K562 (cell line): Measurements from ENCODE around the gene FOS. TPM values are rescaled to one million over a fixed set of nuclear protein-coding genes. Genes with fewer than 3 reads are reported as not detected.

Experiments used
- ETS1 ChIP-seq: conservative IDR thresholded peaks from 2 replicates; pipeline ENCODE4 v1.6.1; 2011; ENCODE audit warnings: low read depth, mild to moderate bottlenecking, low read length; ENCODE audit not compliant: control insufficient read depth
- FIP1L1 ChIP-seq: fragments of 200-400 bp; formaldehyde crosslinking; IDR thresholded peaks from 2 replicates; pipeline ENCODE4 v1.6.1; 2018; ENCODE audit warnings: mild to moderate bottlenecking, low read depth, low read length; ENCODE audit not compliant: poor library complexity, severe bottlenecking
- FOXK2 ChIP-seq, 2 experiments: fragments of 450-650 bp; IDR thresholded peaks in 1 of 2; conservative IDR thresholded peaks in 1 of 2; 2 replicates each; pipeline ENCODE4 v1.6.1; 2016; ENCODE audit warnings: low read depth in 2 of 2, mild to moderate bottlenecking in 1 of 2
- MCM2 ChIP-seq: fragments of 450-650 bp; IDR thresholded peaks from 2 replicates; pipeline ENCODE4 v1.6.1; 2017; ENCODE audit warnings: low read depth, mild to moderate bottlenecking
- NRF1 ChIP-seq, 2 experiments: fragments of 450-650 bp; IDR thresholded peaks in 1 of 2; conservative IDR thresholded peaks in 1 of 2; 2 replicates each; pipeline ENCODE4 v1.6.1; 2014; ENCODE audit warnings: mild to moderate bottlenecking in 2 of 2
- PRPF4 ChIP-seq: fragments of 200-400 bp; formaldehyde crosslinking; IDR thresholded peaks from one replicate; pipeline ENCODE4 v1.6.1; 2017; ENCODE audit warnings: low read length, low read depth, mild to moderate bottlenecking; ENCODE audit not compliant: insufficient read depth, poor library complexity, severe bottlenecking
- RAD21 ChIP-seq, 2 experiments: fragments of 250-450 bp in 1 of 2; fragments of 450-650 bp in 1 of 2; sonication (Bioruptor Pico) in 1 of 2; formaldehyde crosslinking in 1 of 2; IDR thresholded peaks in 1 of 2; conservative IDR thresholded peaks in 1 of 2; 2 replicates each; pipeline versions ENCODE4 v1.4.0 to v1.8.0; 2020 to 2022; ENCODE audit warnings: mild to moderate bottlenecking in 2 of 2, moderate library complexity in 1 of 2
- RBFOX2 ChIP-seq: fragments of 200-400 bp; formaldehyde crosslinking; IDR thresholded peaks from 2 replicates; pipeline ENCODE4 v1.6.1; 2017; ENCODE audit warnings: low read depth, mild to moderate bottlenecking, low read length, moderate library complexity
- RBM22 ChIP-seq: fragments of 200-400 bp; formaldehyde crosslinking; IDR thresholded peaks from 2 replicates; pipeline ENCODE4 v1.6.1; 2018; ENCODE audit warnings: low read length, low read depth; ENCODE audit not compliant: poor library complexity, severe bottlenecking
- TFAP4 ChIP-seq: sonication (generic); formaldehyde crosslinking; IDR thresholded peaks from 2 replicates; pipeline ENCODE4 v1.8.0; 2022; ENCODE audit warnings: missing genetic modification reagents, mild to moderate bottlenecking, moderate library complexity, borderline replicate concordance
- ZBTB2 ChIP-seq: fragments of 450-650 bp; IDR thresholded peaks from 2 replicates; pipeline ENCODE4 v1.6.1; 2016; ENCODE audit warnings: antibody characterized with exemption
- ZNF699 ChIP-seq: fragments of 250-450 bp; sonication (Bioruptor Pico); IDR thresholded peaks from 2 replicates; pipeline ENCODE4 v1.8.0; 2021; ENCODE audit warnings: mild to moderate bottlenecking, moderate library complexity; ENCODE audit not compliant: insufficient replicate concordance
- ZZZ3 ChIP-seq: fragments of 450-650 bp; IDR thresholded peaks from 2 replicates; pipeline ENCODE4 v1.6.1; 2016; ENCODE audit warnings: antibody characterized with exemption, mild to moderate bottlenecking, moderate library complexity
- polyA plus RNA-seq, 8 experiments: library from polyadenylated mRNA; depleted of rRNA in 4 of 8; stranded (reverse) in 5 of 8; unstranded in 3 of 8; fragments of >200 nt; fragmentation: Nextera tagmentation in 2 of 8; fragmentation: Illumina TruSeq in 1 of 8; extraction: Ambion mirVana in 2 of 8; extraction: Trizol in 1 of 8; gene quantifications; 2 replicates each; pipeline versions ENCODE4 v1.2.1 to v1.2.3, GENCODE V29; 2011 to 2014; ENCODE audit warnings: inconsistent platforms in 1 of 8, missing spikeins in 1 of 8
- total RNA-seq, 7 experiments: library from RNA; depleted of rRNA in 6 of 7; stranded (reverse); fragments of >200 nt in 6 of 7; fragmentation: Illumina TruSeq in 2 of 7; extraction: Trizol in 2 of 7; gene quantifications; 2 replicates each; pipeline versions ENCODE4 v1.2.1 to v1.2.3, GENCODE V29; 2011 to 2021; ENCODE audit warnings: low replicate concordance in 1 of 7

The FOS gene
- total and polyA plus RNA-seq, 9 of the 15 experiments (the other 6 are each of a cell fraction or from before 2014, with no cell fraction given): 0.54 to 13.8 (median 8.9) TPM

GRCh38 chr14:75280831-75281653, 2.4 kb downstream of the FOS start (continued):
- TF ChIP-seq RAD21 (CRISPR knock-in tag; conservative IDR thresholded peaks at IDR 0.05 in 1 of 2, IDR thresholded peaks at IDR 0.05 in 1 of 2) (no peak), RBFOX2 (peak; percentile 98), ZZZ3 (no peak), FOXK2 (conservative IDR thresholded peaks at IDR 0.05 in 1 of 2, IDR thresholded peaks at IDR 0.05 in 1 of 2; ENCODE audit: low read depth in 2 of 2) (no peak), ZBTB2 (no peak), FIP1L1 (peak; percentile 73), ZNF699 (CRISPR knock-in tag) (no peak), RBM22 (peak; percentile 82), PRPF4 (peak; percentile 53), TFAP4 (CRISPR knock-in tag) (peak; percentile 14; the same call in 1 of the 2 replicates), ETS1 (0 out of 2 replicates have a peak, but pooled peaks have one; percentile 15), MCM2 (no peak), NRF1 (conservative IDR thresholded peaks at IDR 0.05 in 1 of 2, IDR thresholded peaks at IDR 0.05 in 1 of 2) (no peak)
- TF ChIP-seq, all 486 proteins: peak for 10
